NCI-H146 (cell line): ENCODE data around the gene ACOXL.
"Not testable (repeated sequence)": the region's sequence is repeated elsewhere in the genome, so short reads cannot be mapped to it uniquely, and the experiment has no call there.

ENCODE experiments used
- DNase-seq: peaks from one replicate; lab custom pipeline; 2025; lab: John Stamatoyannopoulos, UW

The ACOXL gene

GRCh38 chr2:111042261-111042660, 309.9 kb downstream of the ACOXL start:
- no peak for DNase-seq

DNA sequence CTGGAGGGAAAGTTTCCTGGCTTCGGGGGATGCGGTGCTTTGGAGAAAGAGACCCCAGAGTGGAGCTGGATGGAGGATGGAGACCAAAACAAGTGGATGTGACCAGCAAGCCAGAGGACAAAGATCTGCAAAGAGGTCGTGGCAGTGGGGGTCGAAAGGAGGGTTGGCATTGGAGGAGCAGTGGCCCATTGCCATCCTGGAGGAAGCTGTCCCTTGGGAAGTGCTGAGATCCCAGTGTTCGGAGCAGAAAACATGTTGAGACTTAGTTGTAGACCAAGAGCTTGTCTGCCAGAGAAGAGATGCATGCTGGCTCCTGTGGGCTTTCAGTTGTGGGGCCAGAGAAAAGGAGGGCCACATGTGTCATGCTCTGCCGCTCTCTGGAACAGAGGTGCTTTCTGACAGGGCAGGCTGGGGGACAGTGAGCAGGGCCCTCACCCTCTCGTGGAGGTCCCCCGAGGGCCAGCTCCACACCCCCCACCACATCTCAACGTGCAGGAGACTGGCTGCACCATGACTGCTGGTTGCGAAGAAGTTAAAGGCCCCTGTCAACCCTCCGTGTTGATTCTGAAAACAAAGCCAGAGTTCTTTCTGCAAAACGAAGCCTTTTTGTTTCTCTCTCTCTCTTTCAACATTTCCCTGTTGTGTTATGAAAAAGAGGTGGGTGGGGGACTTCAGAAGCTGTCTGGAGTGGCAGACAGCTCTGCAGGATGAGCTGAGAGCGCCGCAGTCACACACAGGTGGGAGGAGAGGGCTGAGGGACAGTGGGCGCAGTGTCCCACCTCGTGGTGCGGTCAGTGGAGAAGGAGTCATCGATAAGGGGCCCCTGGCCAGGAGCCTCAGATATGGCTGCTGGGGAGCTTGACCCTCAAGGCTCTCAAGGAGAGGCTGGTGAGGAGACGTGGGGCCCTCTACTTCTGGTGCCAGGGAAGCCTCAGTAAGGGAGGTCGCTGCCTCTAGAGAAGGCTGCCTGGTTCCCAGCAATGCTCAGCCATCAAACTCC, 310.7 kb downstream of the ACOXL start:
- DNase-seq = no peak

GRCh38 chr2:111044066-111044465, 311.7 kb downstream of the ACOXL start:
- no peak for DNase-seq

DNA sequence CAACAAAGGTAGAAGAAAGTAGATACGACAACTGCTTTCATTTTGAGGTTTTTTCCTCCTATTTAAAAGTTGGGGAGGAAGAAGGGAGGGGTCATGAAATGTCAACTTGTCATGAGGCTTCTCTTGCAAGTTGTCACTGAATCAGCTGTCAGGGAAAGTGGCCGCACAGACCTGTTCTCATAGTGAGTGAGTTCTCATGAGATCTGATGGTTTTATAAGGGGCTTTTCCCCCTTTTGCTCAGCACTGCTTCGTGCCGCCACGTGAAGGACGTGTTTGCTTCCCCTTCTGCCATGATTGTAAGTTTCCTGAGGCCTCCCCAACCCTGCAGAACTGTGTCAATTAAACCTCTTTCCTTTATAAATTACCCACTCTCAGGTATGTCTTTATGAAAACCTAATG, 312.9 kb downstream of the ACOXL start:
- DNase-seq = not testable (repeated sequence)

DNA sequence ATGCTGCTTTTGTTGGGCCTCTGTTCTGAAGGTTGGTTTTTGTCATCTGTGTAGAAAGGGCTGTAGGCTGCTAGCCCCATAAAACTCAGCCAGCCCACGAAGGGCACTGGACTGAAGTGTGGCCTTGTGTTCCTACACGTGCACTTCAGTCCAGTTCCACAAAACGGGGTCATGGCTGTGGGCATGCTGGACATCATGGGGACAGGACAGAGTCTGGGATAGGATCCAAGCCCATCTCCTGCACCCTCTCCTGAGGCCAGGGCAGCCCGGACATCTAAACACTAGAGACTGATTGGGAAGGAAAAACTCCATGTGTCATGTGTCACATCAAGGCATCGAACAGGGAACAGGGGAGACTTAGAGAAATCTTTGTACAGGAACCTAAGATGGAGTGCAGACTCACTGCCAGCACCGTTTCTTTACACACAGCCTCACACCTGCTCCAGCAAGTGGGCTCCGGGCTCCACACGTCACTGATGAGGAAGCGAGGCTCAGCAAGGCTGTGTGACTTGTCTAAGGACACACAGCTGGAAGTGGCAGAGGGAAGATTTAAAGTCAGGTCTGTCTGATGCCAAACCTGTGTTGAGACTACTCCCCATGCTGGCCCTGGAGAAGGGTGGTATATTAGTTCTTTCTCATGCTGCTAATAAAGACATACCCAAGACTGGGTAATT, 313.5 kb downstream of the ACOXL start:
- no peak for DNase-seq

DNA sequence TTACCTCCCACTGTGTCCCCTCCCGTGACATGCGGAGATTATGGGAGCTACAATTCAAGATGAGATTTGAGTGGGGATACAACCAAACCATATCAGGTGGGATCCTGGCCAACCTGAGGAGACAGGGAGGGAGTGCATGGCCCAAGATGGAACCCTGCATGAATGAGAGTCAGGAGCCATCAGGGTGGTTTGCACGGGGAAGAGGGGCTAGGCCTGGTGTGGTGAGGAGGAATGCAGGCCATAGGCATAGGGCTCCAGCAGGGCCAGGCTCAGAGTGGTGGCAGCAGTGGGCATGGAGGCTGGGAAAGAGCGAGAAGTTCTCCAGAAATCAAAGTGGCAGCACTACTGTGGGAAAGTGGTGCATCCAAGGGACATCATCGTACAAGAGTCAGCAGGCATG, 314.3 kb downstream of the ACOXL start:
- DNase-seq = no peak

- DNase-seq = no peak
Measured at GRCh38 chr2:111048856-111049768, 316.7 kb downstream of the ACOXL start.

DNA sequence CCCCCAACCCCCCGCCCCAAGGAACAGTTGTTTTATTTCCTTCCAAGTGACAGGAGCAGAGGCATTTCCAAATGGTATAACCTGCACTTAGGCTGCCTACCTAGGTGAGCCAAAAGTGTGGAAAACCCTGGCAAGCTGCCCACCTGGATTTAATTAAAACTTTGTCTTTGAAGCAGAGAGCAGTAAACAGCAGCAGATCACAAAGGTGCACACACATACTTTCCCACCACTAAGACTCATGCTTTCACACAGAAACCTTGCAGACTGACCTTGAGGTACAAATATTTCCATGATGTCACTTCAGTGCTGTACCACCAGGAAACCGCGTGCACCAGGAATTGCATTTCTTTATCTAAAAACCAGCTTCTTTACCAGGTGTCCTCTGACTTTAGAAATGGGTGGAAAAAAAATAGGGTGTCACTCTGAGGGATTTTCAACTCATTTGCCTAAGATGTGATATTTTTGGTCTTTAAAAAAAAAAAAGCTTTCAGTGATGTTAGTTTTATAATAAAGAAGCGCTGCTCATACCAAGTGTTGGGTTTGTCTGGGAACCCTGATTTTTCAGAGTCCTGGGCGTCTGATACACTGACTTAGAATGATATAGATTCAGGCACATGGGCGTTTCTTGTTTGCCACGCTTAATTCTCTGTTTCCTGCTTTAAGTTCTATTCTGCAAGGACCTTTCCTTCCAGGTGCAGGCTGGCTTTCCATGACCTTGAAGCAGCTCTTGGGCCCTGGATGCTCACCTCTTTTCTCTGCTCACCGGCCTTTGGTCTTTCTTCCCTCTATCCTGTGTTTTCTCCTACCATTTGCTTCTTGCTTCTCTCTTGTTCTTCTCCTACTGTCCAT, 317.6 kb downstream of the ACOXL start:
- no peak for DNase-seq

DNA sequence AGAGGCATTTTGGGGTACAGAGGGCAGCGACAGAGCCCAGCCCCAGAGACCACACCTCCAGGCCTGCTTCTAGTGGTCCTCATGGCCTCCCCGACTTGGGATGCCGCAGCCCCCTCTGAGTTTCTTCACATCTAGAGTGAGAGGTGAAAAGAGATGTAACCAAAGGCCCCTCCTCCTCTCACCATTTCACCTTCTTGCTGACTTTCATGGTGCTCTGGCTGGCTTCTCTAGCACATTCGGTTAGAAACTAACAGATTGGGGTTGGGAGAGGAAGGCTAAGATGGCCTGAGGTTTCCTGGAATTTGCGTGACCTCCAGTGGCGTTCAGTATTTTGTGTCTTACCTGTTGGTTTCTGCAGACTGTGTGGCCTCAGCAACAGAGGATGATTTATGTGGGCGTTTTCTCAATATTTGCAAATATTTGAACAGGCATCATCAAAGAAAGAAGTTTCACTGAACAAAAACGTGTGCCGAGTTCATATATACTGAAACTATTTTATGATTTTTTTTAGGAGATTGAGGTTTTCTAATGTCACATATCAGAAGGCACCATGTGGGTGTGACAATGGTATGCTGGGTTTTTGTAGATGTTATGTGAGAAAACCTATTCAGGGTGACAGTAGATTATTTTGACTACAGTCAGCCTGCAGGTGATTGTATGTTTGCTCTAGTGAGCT, 318.5 kb downstream of the ACOXL start:
- peak; percentile 11 for DNase-seq

GRCh38 chr2:111052621-111053020, 320.2 kb downstream of the ACOXL start:
- no peak for DNase-seq

- DNase-seq = no peak
Measured at GRCh38 chr2:111053266-111053665, 320.9 kb downstream of the ACOXL start.

DNA sequence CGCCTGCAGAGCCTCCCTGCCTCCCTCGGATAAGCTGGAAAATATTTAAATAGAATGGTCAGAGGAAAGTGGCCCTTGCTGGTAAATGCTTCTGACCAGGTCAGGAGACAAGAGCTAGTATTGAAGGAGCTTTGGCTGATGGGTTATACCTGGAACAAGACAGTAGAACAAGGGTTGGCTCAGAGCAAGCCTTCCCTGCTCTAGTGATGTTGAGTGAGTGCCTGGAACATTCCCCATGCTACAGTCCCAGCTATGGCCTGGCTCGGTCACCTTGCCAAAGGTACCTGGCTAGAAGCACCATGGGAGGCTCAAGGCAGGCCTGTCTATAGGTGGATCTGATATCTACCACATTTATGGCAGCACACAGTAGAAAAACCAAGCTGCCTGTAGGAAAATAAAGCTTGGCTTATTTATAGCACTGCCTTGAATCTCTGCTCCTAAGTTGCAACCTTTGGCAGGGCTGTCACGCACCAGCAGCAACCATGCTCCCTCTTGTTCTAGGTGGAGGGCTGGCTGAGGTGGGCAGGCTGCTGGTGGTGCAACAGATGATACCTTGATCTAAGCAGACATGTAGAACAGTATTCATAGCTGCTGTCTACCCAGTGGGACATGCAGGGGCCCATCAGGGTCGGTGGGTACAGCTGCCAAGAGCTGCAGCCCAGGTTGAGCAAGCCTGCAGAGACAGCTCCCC, 321.6 kb downstream of the ACOXL start:
- DNase-seq = no peak

DNA sequence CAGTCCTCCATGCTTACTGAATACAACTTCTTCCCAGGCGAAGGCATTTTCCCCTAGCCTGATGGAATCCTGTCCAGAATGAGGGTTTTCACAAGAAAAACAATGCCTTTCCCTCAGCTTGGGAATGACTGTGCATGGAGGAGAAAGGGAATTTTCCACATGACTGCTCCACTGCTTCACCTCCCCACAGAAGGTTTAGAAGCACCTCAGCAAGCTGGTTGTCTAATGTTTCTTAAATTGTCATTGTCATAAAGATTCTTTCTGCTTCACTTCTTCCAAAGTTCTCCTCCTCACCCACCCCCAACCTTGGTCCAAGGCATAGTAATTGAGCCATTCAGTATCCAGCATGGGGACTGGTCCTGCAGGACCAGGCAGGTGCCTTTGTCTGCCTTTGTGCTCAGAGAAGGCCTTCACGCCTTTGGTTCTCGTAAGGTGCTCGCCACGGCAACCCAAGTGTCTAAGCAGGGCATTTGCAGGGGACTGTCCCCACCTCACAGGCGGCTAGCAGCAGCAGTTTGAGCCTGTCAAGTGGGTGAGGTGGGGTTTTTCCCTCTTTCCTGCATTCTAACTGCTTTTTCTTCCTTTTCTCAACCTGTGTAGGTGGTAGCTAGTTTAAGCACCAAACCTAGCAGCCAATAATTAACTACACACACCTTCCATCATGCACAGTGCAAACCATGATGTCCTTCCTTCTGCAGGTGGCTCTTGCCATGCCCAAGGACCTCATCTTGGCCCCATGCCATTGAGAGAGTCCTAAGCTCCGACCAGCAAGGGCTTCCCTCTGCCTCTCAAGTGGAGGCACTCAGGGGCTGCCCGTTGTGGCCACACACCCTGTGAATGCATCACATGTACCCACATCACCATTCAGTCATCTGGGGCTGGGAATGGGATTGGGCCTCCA, 322.7 kb downstream of the ACOXL start:
- peak; percentile 42 for DNase-seq

DNA sequence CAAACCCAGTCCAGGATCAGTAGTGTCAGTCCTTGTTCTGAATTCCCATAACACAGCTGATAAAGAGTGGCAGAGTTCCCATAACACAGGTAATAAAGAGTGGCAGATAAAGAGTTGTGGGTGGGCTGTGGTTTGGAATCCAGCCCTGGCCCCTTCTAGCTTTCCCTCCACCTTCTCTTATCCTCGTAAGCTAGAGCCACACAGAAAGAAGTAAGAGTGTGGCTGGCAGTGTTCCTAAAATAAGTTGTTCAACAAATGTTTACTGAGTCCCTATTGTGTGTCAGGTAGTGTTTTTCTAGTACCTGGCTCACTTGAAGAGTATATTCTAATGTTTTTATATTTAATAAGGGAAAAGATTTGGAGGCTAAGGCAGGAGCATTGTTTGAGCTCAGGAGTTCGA, 323.4 kb downstream of the ACOXL start:
- no peak for DNase-seq

GRCh38 chr2:111057045-111057444, 324.7 kb downstream of the ACOXL start:
- no peak for DNase-seq

- no peak for DNase-seq
Measured at GRCh38 chr2:111057721-111058120, 325.3 kb downstream of the ACOXL start.

- no peak for DNase-seq
Measured at GRCh38 chr2:111058264-111058663, 325.9 kb downstream of the ACOXL start.

GRCh38 chr2:111061191-111061590, 328.8 kb downstream of the ACOXL start:
- no peak for DNase-seq

DNA sequence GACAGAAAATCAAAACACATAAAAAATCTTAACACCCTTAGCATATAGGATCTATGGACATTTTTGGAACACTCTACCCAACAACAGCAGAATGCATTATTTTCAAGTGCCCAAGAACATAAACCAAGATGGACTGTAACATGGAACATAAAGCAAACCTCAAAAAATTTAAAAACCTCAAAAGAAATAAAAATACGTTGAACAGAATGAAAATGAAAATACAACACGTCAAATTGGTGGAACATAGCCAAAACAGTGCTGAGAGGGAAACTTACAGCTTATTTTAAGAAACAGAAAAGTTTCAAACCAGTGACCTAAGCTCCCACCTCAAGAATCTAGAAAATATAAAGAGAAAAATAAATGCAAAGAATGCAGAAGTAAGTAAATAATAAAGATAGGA, 330.0 kb downstream of the ACOXL start:
- no peak for DNase-seq
